ENCODE results near the gene PAX2.

PAX2 gene

DNA sequence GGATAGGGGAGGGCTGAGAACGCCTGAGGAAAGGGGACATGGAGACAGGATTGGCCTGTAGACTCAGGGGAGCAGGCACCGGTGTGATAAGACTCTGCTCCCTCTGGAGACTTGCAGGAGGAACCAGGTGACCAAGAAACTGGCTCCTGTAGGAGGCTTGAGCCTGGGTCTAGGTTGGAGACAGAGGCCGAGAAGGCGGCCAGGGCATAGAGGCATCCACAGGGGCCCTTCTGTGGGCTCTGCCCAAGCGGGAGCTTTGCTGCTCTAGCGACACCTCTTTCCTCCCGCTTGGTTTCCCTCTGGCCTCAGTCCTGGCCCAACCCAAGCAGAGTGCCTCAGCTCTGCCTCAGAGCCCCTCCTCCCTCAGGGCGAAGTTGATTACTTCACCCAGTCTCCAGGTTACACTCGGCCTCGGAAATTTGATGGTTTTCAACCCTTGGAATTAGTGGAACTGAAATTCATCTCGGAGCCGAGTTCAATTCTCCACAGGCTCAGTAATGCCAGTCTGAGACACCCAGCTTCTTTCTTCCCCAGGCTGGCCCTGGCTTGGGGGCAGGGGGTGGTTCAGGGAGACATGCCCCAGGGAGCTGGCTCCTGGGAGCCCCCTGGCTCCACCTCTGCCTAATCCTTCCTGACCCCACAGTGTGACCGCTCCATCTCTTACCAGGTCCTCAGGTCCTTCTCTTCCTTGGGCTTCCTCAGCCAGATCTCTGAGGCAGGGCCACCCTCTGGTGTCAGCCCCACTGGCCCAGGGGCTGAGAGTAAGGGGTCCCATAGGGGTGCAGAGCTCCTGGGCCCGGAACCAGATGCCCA lies 60.4 kb downstream of the PAX2 start:
- Histone ChIP-seq H3K27me3 (ENCODE audit: low read depth, low read length) (peaks cover 22% of the 10 kb centered on the region), H3K4me3 (ENCODE audit: low read depth in 1 of 2, low read length in 2 of 2) (no peak overlapping the region), H3K9me3 (ENCODE audit: control insufficient read depth in 1 of 2, low read length in 2 of 2) (no peaks in the 10 kb centered on the region), H3K36me3 (ENCODE audit: control insufficient read depth in 1 of 2, insufficient read depth in 2 of 2, low read length in 2 of 2) (no peaks in the 10 kb centered on the region), H3K27ac (ENCODE audit: low read length) (no peak overlapping the region), H3K4me1 (ENCODE audit: control insufficient read depth in 1 of 2, insufficient read depth in 2 of 2, low read length in 2 of 2) (no peaks in the 10 kb centered on the region)

DNA sequence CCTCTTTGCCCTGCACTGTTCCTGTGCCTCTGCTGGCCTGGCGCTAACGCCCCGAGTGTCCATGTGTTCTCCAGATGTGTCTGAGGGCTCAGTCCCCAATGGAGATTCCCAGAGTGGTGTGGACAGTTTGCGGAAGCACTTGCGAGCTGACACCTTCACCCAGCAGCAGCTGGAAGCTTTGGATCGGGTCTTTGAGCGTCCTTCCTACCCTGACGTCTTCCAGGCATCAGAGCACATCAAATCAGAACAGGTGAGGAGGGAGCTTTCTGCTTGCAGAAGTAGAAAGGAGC lies 60.9 kb downstream of the PAX2 start:
- Histone ChIP-seq H3K27ac (ENCODE audit: low read length) (no peak overlapping the region), H3K4me1 (ENCODE audit: control insufficient read depth in 1 of 2, insufficient read depth in 2 of 2, low read length in 2 of 2) (no peaks in the 10 kb centered on the region), H3K9me3 (ENCODE audit: control insufficient read depth in 1 of 2, low read length in 2 of 2) (no peaks in the 10 kb centered on the region), H3K36me3 (ENCODE audit: control insufficient read depth in 1 of 2, insufficient read depth in 2 of 2, low read length in 2 of 2) (no peaks in the 10 kb centered on the region), H3K27me3 (ENCODE audit: low read depth, low read length) (peaks cover 22% of the 10 kb centered on the region), H3K4me3 (ENCODE audit: low read depth in 1 of 2, low read length in 2 of 2) (no peak overlapping the region)

DNA sequence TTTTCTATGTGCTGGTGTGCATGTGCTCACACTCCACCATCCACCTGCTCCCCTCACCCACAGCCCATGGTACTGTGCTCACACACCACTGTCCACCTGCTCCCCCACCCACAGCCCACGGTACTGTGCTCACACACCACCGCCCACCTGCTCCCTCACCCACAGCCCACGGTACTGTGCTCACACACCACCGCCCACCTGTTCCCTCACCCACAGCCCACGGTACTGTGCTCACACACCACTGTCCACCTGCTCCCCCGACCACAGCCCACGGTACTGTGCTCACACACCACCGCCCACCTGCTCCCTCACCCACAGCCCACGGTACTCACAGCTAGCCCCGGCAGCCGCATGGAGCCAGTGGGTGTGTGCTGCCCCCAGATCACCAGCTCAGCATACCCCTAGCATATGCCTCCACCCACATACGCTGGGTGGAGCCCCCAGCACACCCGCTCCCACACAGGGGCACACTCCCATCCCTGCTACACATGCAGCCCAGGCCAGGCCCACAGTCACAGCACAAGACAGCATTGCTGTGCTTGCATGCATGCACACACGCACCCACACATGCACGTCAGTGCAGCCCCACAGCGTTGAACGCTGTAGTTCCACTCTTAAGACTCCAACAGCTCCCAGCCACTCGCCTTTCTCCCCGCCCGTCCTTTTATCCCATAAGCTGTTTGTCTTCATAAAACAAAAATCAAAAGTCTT lies 62.0 kb downstream of the PAX2 start:
- Histone ChIP-seq H3K27me3 (ENCODE audit: low read depth, low read length) (peaks cover 22% of the 10 kb centered on the region), H3K9me3 (ENCODE audit: control insufficient read depth in 1 of 2, low read length in 2 of 2) (no peaks in the 10 kb centered on the region), H3K36me3 (ENCODE audit: control insufficient read depth in 1 of 2, insufficient read depth in 2 of 2, low read length in 2 of 2) (no peaks in the 10 kb centered on the region), H3K27ac (ENCODE audit: low read length) (no peak overlapping the region), H3K4me1 (ENCODE audit: control insufficient read depth in 1 of 2, insufficient read depth in 2 of 2, low read length in 2 of 2) (no peaks in the 10 kb centered on the region), H3K4me3 (ENCODE audit: low read depth in 1 of 2, low read length in 2 of 2) (no peak overlapping the region)

DNA sequence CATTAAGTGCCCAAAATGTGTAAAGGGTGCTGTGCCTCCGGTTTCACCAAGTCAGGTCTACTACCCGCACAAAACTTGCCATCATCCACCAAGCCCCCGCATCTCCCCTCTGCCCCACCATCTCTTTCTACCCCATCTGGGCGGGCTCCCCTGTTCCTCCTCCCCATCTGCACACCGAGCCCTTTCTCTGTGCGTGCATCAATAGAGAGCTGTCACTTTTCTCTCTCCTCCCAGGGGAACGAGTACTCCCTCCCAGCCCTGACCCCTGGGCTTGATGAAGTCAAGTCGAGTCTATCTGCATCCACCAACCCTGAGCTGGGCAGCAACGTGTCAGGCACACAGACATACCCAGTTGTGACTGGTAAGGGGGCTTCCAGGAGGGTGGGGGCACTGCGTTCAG lies 63.5 kb downstream of the PAX2 start:
- Histone ChIP-seq H3K36me3 (ENCODE audit: control insufficient read depth in 1 of 2, insufficient read depth in 2 of 2, low read length in 2 of 2) (no peaks in the 10 kb centered on the region), H3K4me1 (ENCODE audit: control insufficient read depth in 1 of 2, insufficient read depth in 2 of 2, low read length in 2 of 2) (no peaks in the 10 kb centered on the region), H3K27me3 (ENCODE audit: low read depth, low read length) (peaks cover 14% of the 10 kb centered on the region)

DNA sequence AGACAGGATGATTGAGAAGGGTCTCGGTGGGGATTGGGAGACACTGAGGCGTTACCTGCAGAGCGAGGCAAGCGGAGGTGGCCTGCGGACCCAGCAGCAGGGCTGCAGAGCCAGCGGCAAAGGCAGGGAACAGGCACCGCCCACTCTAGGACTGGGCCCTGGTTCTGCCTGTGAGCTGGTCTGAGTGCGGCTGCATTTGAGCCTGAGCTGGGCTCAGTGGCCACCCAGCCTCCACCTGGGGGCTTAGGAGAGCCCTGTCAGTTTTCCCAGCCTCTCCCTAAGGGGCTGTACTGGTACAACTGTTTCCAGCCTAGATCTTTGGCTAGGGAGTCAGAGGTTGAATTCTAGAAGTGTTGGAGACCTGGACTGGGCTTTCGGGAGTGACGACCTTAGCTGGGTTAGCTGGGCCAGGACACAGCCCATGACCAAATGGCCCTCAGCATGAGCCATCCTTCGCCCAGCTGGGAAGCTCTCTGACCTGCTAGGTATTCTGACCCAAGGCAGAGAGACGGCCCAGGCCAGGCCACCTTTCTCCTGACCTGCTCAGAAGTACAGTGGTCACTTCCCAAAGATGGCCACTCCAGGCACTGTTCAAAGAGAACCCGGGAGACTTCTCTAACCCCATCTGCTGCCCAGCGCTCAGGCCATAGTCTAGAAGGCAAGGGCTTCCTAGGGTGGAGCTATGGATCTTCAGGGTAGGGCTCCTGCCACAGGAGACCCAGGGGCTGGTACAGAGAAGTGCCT lies 64.9 kb downstream of the PAX2 start:
- Histone ChIP-seq H3K9me3 (ENCODE audit: control insufficient read depth in 1 of 2, low read length in 2 of 2) (no peaks in the 10 kb centered on the region), H3K36me3 (ENCODE audit: control insufficient read depth in 1 of 2, insufficient read depth in 2 of 2, low read length in 2 of 2) (no peaks in the 10 kb centered on the region), H3K4me1 (ENCODE audit: control insufficient read depth in 1 of 2, insufficient read depth in 2 of 2, low read length in 2 of 2) (no peaks in the 10 kb centered on the region), H3K4me3 (ENCODE audit: low read depth in 1 of 2, low read length in 2 of 2) (no peak overlapping the region), H3K27ac (ENCODE audit: low read length) (no peak overlapping the region), H3K27me3 (ENCODE audit: low read depth, low read length) (peaks cover 6% of the 10 kb centered on the region)

More for the DNA sequence above, 63.5 kb downstream of the PAX2 start:
- H3K4me3 ChIP-seq (ENCODE audit: low read depth in 1 of 2, low read length in 2 of 2), result no peak overlapping the region
- no peak overlapping the region for H3K27ac ChIP-seq (ENCODE audit: low read length)
- H3K9me3 ChIP-seq (ENCODE audit: control insufficient read depth in 1 of 2, low read length in 2 of 2), result no peaks in the 10 kb centered on the region

DNA sequence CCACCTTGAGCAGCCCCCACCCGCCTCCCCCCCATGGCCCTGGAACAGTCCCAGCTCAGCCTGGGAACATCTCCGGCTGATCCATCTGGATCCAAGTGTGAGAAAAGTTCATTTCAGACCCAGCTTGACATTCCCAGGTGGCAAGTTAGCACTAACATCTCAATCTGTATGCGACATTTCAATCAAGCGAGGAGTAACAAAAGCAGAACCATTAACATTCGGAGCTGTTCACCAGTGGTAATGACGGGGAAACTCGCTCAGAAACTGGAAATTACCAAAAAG lies 65.4 kb downstream of the PAX2 start:
- no peak overlapping the region for H3K27ac ChIP-seq (ENCODE audit: low read length)
- no peaks in the 10 kb centered on the region for H3K36me3 ChIP-seq (ENCODE audit: control insufficient read depth in 1 of 2, insufficient read depth in 2 of 2, low read length in 2 of 2)
- H3K9me3 ChIP-seq (ENCODE audit: control insufficient read depth in 1 of 2, low read length in 2 of 2), result no peaks in the 10 kb centered on the region
- peaks cover 1% of the 10 kb centered on the region for H3K27me3 ChIP-seq (ENCODE audit: low read depth, low read length)
- H3K4me1 ChIP-seq (ENCODE audit: control insufficient read depth in 1 of 2, insufficient read depth in 2 of 2, low read length in 2 of 2), result no peaks in the 10 kb centered on the region
- H3K4me3 ChIP-seq (ENCODE audit: low read depth in 1 of 2, low read length in 2 of 2), result no peak overlapping the region

DNA sequence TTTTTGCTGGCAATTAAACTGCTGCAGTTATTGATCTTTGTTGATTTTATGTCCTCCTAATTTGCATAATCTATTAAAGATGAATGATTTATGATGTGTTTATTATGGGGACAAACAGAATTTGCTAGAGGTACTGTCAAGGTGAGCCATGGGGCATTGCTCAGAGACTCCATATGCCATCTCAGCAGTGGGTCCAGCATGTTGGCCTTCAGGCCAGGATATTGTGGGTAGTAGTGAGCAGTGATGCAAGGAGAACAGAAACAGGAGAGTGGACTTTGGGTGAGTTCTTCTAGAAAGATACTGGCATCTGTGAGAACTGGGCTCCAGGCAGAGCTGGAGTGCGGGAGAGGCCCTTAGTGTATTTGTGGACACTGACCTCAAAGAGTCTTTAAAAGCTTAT lies 65.9 kb downstream of the PAX2 start:
- Histone ChIP-seq H3K27me3 (ENCODE audit: low read depth, low read length) (no peaks in the 10 kb centered on the region), H3K36me3 (ENCODE audit: control insufficient read depth in 1 of 2, insufficient read depth in 2 of 2, low read length in 2 of 2) (no peaks in the 10 kb centered on the region), H3K9me3 (ENCODE audit: control insufficient read depth in 1 of 2, low read length in 2 of 2) (no peaks in the 10 kb centered on the region), H3K4me3 (ENCODE audit: low read depth in 1 of 2, low read length in 2 of 2) (no peak overlapping the region), H3K27ac (ENCODE audit: low read length) (no peak overlapping the region), H3K4me1 (ENCODE audit: control insufficient read depth in 1 of 2, insufficient read depth in 2 of 2, low read length in 2 of 2) (no peaks in the 10 kb centered on the region)

DNA sequence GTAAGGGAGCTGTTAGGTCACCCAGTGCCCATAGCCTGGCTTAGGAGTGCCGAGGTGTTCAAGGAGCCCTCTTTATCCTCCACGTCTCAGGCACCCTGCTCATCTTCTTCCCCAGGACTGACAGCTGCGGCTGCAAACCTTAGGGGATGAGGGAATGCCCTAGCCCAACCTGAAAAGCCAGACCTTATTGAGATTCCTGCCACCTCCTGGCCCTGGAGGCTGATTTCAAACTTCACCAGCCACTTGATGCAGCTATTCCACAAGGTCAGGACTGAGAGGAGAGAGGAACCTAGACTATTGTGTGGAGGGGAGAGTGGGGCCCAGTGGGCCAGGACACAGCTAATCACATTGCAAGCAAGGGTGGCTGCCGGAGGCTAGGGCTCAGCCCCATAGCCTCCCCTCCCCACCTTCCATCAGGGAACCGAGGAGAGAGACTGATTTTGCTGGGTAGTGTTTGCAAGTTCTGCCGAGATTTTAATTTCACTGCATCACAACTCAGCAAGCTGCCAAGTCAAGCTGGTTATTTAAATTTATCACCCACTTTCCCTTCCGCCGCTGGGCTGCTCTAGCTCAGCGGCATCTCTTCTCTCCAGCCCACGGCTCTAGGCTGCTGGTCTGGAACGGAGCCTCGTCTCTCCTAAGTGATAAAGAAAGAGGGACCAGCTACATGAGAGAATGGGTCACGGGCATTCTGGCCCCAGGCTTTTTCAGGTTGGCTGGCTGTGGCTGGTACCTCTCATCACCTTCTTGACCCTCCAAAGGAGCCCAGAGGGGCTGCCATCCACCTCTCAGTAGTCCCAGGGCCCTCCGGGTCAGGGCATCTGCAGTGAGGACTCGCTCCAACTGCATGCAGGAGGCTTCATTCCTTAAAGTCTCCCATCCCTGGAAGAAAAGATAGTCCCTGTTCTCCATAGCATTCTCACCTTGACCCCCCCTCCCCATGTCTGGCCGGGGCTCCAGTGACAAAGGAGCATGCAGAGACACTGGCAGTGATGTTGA lies 66.7 kb downstream of the PAX2 start:
- Histone ChIP-seq H3K27ac (ENCODE audit: low read length) (no peak overlapping the region), H3K9me3 (ENCODE audit: control insufficient read depth in 1 of 2, low read length in 2 of 2) (no peaks in the 10 kb centered on the region), H3K4me1 (ENCODE audit: control insufficient read depth in 1 of 2, insufficient read depth in 2 of 2, low read length in 2 of 2) (no peaks in the 10 kb centered on the region), H3K27me3 (ENCODE audit: low read depth, low read length) (peaks cover 3% of the 10 kb centered on the region), H3K4me3 (ENCODE audit: low read depth in 1 of 2, low read length in 2 of 2) (no peak overlapping the region), H3K36me3 (ENCODE audit: control insufficient read depth in 1 of 2, insufficient read depth in 2 of 2, low read length in 2 of 2) (no peaks in the 10 kb centered on the region)

DNA sequence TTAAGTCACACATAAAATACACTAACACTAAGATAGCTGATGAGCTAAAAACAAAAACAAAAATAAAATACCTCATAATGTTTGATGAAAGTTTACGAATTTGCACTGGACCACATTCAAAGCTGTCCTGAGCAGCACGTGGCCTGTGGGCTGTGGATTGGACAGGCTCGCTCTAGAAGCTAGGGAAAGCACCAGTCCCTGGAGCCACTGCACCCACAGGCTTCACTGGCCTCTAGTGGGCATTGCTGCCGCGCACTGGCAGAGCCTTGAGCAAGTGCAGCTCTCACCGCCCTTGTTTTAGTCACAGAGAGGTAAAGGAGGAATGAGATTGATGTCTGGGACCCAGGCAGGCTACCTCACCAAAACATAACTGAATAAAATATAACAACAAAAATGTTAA lies 67.6 kb downstream of the PAX2 start:
- no peak overlapping the region for H3K27ac ChIP-seq (ENCODE audit: low read length)
- H3K9me3 ChIP-seq (ENCODE audit: control insufficient read depth in 1 of 2, low read length in 2 of 2), result no peaks in the 10 kb centered on the region
- H3K4me1 ChIP-seq (ENCODE audit: control insufficient read depth in 1 of 2, insufficient read depth in 2 of 2, low read length in 2 of 2), result no peaks in the 10 kb centered on the region
- no peak overlapping the region for H3K4me3 ChIP-seq (ENCODE audit: low read depth in 1 of 2, low read length in 2 of 2)
- H3K36me3 ChIP-seq (ENCODE audit: control insufficient read depth in 1 of 2, insufficient read depth in 2 of 2, low read length in 2 of 2), result no peaks in the 10 kb centered on the region
- peaks cover 8% of the 10 kb centered on the region for H3K27me3 ChIP-seq (ENCODE audit: low read depth, low read length)

DNA sequence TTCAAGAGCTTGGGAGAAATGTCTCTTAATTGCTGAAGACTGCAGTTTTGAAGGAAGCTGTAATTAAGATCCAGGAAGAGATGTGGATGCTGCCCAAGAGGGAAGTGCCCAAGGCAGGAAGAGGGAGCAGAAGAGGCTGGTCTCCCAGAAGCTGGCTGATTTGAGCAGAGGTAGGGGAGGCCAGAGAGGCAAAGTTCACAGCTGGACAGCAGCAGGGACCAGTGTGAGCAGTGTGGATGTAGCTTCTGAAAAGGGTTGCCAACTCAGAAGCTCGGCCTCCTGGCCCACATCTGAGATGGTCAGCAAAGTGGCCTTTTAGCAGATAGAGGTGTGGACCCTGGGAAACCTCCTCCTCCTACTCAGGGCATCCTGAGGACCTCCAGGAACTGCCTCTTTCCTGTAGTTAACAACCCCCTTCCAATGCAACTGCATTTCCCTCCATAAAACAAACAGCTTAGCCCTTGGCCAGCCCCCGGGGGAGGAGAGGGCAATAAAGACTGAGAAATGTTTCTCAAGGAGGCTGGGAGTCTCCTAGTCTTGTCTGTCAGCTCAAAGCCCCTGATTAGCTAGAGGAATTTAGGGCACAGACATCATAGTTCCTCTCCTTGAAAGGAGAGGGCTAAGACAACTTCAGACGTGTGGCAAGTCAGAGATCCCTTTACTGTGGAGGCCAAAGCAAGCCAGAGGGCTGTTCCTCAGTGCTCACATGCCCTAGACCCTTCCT lies 69.5 kb downstream of the PAX2 start:
- H3K9me3 ChIP-seq (ENCODE audit: control insufficient read depth in 1 of 2, low read length in 2 of 2), result no peaks in the 10 kb centered on the region
- no peak overlapping the region for H3K4me3 ChIP-seq (ENCODE audit: low read depth in 1 of 2, low read length in 2 of 2)
- no peaks in the 10 kb centered on the region for H3K4me1 ChIP-seq (ENCODE audit: control insufficient read depth in 1 of 2, insufficient read depth in 2 of 2, low read length in 2 of 2)
- no peaks in the 10 kb centered on the region for H3K36me3 ChIP-seq (ENCODE audit: control insufficient read depth in 1 of 2, insufficient read depth in 2 of 2, low read length in 2 of 2)
- peaks cover 8% of the 10 kb centered on the region for H3K27me3 ChIP-seq (ENCODE audit: low read depth, low read length)
- no peak overlapping the region for H3K27ac ChIP-seq (ENCODE audit: low read length)

Data from muscle layer of duodenum (tissue), 2 donors.